H1 (cell line): Measurements from ENCODE around the gene SEPTIN5. TPM values are rescaled to one million over a fixed set of nuclear protein-coding genes. Genes with fewer than 3 reads are reported as not detected.

Source experiments
- BCL11A ChIP-seq, 2 experiments: IDR thresholded peaks; one replicate each; pipeline ENCODE4 v1.6.1; 2011; ENCODE audit warnings: low read depth in 2 of 2, low read length in 2 of 2, mild to moderate bottlenecking in 2 of 2
- CHD7 ChIP-seq: fragments of 300-600 bp; sonication (generic); IDR thresholded peaks from 2 replicates; pipeline ENCODE4 v1.7.1; 2012; ENCODE audit warnings: low read length, moderate library complexity, mild to moderate bottlenecking, inconsistent platforms; ENCODE audit not compliant: insufficient replicate concordance
- POLR2AphosphoS5 ChIP-seq: IDR thresholded peaks from 2 replicates; pipeline ENCODE4 v1.6.1; 2011; ENCODE audit warnings: low read depth, low read length
- RBBP5 ChIP-seq: IDR thresholded peaks from 2 replicates; pipeline ENCODE4 v1.7.1; 2012; ENCODE audit warnings: low read depth, mild to moderate bottlenecking, inconsistent platforms, low read length, moderate library complexity, borderline replicate concordance
- SP2 ChIP-seq: IDR thresholded peaks from 2 replicates; pipeline ENCODE4 v1.6.1; 2012; ENCODE audit warnings: mild to moderate bottlenecking, low read length, inconsistent platforms
- polyA plus RNA-seq, 7 experiments: library from polyadenylated mRNA; depleted of rRNA in 3 of 7; stranded (reverse) in 5 of 7; unstranded in 2 of 7; fragments of >200 nt in 5 of 7; fragments of 200-250 nt in 2 of 7; gene quantifications; 1 replicate in 5 of 7; 2 replicates in 1 of 7; 4 replicates in 1 of 7; pipeline versions ENCODE4 v1.2.1 to v1.2.3, GENCODE V29; 2011 to 2013; ENCODE audit warnings: missing spikeins in 2 of 7, mixed read lengths in 2 of 7
- total RNA-seq: library from RNA; stranded (reverse); fragmentation: NEBNext Ultra II Directional; extraction: Animal tissue kit (Norgen Biotek cat#: 25700); gene quantifications from 2 replicates; pipeline ENCODE4 v1.2.1, GENCODE V29; 2021

The SEPTIN5 gene
- total and polyA plus RNA-seq, 2 of the 8 experiments (the other 6 are each of a cell fraction or from before 2014, with no cell fraction given): 6.0 to 8.6 TPM

- no peak for TF ChIP-seq RBBP5
- TF ChIP-seq SP2: no peak
- no peak for TF ChIP-seq CHD7
- TF ChIP-seq POLR2AphosphoS5: no peak
- TF ChIP-seq BCL11A (IDR thresholded peaks at IDR 0.05; ENCODE audit: low read depth in 2 of 2, low read length in 2 of 2): no peak
Observed at GRCh38 chr22:19674929-19675253, 39.4 kb upstream of the SEPTIN5 start (continued).
